ENCODE results near the gene RNF212B.

- no peak for TF ChIP-seq CTCF (IDR thresholded peaks at IDR 0.05)
- TF ChIP-seq POLR2A (IDR thresholded peaks at IDR 0.05), result no peak
Observed at GRCh38 chr14:23299986-23300686, 62.4 kb downstream of the RNF212B start.

All from lower leg skin (tissue), 3 donors.